HG03066 (cell line): ENCODE data around the gene F11R.
"Not testable (repeated sequence)": the region's sequence is repeated elsewhere in the genome, so short reads cannot be mapped to it uniquely, and the experiment has no call there.

Source experiments
- ATAC-seq: cut with Tn5 transposase; IDR thresholded peaks from one replicate; pipeline ENCODE4 v1.9.1; 2021; ENCODE audit warnings: low read depth; ENCODE audit not compliant: unreplicated experiment

F11R gene

DNA sequence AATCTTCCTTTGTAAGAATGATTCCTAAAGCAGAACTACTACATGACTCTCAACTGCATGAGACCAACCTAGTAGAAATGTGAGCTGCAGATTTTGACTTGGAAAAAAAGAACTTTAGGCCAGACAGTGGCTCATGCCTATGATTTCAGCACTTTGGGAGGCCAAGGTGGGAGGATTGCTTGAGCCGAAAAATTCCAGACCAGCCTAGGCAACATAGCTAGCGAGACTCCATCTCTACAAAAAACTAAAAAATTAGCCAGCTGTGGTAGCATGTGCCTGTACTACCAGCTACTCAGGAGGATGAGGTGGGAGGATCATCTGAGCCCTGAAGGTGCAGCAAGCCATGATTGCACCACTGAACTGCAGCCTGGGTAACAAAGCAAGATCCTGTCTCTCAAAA is 41.7 kb downstream of the F11R start:
- ATAC-seq, result no peak

DNA sequence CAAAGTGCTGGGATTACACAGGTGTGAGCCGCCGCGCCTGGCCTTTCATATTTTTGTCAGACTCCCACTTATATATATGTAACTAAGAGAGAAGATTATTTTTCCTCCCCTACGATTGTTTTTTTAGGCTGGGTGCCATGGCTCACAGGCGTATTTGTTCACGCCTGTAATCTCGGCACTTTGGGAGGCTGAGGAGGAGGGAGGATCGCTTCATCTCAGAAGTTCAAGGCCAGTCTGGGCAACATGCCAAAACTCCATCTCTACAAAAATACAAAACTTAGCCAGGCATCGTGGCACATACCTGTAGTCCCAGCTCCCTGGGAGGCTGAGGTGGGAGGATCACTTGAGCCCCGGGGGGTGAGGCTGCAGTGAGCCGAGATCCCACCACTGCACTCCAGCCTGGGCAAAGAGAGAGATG is 42.4 kb downstream of the F11R start:
- no peak for ATAC-seq

DNA sequence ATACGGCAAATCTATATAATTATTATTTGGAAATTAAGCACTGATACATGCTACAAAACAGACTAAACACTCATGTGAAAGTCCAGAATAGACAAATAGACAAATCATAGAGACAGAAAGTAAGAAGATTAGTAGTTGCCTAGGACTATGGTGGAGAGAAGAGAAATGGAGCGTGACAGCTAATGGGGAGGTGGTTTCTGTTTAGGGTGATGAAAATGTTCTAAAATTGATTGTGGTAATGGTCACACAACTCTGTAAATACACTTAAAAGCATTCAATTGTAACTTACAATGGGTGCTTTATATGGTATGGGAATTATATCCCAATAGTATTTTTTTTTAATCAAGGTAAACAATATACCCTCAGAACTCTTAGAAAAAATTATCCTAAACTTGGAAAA is 45.9 kb downstream of the F11R start:
- no peak for ATAC-seq

DNA sequence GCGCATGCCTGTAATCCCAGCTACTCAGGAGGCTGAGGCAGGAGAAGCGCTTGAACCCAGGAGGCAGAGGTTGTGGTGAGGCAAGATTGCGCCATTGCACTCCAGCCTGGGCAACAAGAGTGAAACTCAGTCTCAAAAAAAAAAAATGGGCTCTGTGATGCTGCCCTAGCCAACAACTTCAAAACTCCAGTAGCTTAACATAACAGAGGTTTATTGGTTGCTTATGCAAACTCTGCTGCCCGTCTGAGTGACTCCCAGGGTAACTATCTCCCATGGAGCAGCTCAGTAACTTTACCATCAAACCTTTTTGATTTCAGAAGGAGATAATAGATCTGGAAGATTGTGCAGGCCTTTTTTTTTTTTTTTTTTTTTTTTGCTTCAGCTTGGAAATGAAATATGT is 47.5 kb downstream of the F11R start:
- ATAC-seq, result no peak

DNA sequence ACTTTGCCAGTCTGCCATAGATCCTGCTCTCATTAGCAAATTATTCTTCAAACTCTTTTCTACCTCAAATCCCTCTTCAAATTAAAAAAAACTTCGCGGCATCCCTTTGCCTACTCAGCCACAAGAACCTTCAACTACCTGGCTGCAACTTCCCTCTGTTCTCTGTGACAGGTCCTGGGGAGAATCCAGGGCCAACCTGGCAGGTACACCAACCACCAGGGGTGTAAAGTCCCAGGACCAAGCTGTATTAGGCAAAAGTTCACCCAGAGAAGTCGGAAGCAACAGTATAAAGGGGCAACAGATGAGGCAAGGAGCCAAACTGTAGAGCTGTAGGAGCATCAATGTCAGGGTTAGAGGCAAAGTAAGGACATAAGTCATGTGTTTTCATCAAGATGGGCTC is 48.0 kb downstream of the F11R start:
- ATAC-seq, result no peak

DNA sequence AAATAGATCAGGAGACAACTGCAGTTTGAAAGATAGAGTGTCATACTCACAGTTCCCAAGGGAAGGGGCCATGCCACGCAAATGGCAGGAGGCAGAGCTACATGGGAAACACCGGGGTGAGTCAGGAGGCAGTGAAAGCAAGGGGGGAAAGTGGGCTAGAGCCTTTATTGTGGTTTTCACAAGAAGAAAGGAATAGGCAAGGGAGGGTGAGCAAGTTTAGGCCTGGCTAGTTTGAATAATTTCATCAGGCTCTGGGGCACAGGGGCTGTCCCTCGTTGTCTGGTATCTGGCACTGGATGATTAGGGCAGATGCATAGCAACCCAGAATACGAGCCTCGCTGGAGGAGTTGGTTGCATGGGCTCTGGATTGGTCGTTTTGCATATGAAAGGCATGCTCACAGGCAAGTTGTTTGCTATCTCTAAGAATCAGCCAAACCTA is 49.3 kb downstream of the F11R start:
- ATAC-seq, result no peak

DNA sequence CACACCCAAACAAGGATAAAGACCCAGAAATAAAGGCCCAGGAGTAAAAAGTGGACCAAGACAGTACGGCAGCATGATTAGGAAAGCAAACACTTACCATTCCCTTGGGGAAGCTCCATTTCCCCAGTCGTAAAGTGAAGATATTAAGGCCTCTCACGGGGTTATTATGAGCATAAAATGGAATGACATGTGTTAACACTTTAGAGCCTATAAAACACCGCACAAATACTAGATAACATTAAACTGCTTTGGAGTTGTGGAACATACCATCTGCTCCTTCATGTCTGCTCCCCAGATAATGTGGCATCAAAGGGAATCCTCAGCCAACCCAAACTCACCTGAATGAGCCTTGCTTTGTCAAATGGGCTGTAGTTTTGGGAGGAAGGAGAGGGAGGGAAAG is 57.4 kb downstream of the F11R start:
- ATAC-seq, result no peak

DNA sequence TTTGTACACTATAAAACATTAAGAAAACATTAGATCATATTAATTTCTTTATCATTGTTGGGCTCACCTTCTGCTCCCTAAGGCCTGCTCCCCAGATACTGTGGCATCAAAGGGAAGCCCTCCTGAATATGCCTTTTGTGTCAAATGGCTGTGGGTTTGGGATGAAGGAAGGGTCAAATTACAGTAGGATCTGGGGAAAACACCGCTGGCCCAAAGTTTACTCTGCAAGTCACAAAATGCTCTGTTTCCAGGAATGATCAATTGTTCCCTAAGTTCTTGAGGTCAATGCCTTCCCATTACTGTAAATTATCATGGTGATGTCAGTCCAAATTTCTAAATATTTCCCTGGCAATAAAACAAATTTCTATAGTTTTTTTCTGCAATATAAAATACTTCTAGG is 59.5 kb downstream of the F11R start:
- ATAC-seq, result no peak

DNA sequence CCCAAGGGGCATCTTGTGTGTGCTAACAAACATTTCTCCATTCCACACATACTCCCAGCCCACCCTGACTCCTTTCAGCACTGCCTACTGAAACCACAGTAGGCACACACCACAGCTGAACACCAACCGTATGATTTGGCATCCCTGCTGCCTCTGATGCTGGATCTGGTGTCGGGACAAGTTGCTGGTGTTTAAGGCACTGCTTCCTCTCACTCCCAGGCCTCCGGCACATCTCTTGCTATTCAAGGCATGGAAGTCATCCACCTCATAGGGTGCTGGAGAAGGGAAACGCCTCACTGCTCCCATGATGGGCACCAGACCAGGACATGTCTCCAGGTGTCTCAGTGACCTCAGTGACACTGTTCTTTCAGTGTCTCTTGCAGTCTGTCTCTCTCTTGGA is 64.0 kb downstream of the F11R start:
- ATAC-seq, result no peak

DNA sequence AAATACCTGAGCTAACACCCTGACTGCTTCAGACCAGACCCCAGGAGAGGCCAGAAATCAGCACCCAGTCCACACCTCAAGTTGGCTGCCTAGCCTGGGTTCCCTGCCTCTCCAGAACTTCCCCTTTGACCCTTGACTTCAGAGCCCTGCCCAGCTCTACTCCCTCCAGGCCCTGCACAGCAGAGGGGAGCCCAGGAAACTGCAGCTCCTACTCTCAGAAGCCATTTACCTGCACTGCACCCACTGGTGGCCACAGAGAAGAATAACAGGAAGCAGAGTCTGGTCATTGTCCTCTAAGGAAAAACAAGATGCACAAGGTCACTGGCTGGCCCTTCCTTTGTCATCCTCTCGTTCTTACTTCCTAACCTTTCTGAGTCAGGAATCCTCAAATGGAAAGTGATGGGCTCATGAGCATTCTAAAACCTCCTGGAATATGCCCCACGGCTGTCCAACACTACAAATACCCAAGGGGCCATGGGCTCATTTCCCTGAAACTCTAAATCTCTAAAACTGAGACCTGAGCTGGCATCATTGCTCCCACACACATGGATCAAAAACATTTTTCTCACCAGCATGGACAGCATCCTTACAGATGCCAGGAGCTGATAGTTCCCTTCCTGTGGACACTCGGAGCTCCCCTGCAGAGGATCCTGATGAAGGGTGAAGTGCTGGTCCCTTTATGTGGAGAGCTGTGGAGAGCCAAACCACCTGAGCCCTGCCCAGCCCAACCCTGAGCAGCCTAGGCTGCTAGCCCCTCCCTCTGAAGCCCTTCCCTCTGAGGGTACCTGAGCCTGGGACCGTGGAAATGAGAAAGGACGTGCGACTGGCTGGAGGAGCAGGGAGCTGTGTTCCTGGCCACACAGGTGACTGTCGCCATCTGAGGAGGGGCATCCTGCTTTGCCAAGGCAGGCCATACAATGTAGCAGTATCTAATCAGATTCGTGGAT is 66.5 kb downstream of the F11R start, which contains the start of gene ITLN2:
Gene ITLN2, minus strand, starts transcription at position 652 of the 947 bp plus-strand sequence. Its CDS starts 68 bp downstream, at position 584.
- ATAC-seq, result no peak

DNA sequence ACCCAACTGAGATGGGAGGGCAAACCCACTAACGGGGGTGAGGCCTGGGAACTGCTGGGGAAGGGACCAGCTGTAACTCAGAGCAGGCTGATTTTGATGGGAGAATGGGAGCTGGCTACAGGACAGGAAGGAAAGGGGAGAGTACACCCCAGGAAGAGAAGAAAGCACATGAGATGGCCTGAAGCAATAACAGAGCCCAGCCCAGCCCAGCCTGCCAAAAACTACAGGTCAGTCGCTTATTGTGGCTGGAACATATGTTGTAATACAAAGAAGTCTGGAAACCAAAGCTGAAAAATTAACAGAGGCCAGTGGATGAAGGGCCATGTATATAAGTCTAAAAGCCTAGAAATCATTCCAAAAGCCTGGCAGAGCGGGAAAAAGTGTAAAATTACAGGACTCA is 67.9 kb downstream of the F11R start:
- no peak for ATAC-seq

DNA sequence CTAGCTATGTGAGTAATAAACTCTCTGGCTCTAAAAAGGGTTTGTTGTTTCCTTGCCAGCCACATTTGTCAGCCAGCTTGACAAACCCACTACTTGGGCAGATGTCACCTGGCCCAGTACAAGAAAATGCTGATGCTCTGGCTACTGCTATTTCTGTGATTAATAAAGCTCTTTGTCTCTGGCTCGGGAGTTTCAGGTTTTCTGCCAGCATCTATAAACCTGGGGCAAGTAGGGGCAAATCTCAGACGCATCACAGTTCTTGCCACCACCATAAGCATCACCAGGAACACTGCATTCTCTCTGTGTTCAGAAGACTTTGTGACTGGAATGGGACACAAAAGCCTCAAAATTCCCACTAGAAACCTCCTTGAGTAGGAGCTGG is 68.8 kb downstream of the F11R start:
- ATAC-seq, result no peak

DNA sequence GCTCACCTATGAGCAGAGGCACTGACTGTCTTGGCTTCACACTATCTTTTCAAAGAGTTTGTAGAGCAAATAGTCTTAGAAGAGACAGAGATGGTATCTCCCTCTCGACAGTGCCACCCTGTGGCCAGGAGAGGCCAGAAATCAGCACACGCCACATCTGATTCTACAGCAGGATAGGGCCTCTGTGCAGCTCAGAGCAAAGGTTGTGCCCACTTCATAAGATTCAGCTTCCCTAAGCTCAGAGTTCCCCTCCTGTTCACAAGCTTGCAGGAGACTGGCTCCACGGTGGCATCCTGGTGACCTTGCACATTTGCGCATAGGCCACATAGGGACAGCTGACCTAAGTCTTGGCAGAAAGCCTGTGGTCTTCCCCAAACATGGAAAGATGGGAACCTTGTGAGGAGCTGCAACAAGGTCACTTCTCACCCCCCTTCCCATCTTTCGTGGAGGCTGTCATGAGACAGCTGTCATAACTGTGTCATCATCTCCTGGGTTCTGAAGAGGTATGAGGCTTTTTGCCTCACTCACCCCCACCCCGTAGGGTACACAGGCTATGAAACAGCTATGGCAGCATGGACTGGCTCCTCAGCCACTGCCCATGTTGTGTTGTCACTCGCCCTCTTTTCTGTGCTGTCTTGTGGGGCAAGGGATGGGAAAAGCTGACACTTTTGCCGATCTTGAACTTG is 69.4 kb downstream of the F11R start:
- no peak for ATAC-seq

DNA sequence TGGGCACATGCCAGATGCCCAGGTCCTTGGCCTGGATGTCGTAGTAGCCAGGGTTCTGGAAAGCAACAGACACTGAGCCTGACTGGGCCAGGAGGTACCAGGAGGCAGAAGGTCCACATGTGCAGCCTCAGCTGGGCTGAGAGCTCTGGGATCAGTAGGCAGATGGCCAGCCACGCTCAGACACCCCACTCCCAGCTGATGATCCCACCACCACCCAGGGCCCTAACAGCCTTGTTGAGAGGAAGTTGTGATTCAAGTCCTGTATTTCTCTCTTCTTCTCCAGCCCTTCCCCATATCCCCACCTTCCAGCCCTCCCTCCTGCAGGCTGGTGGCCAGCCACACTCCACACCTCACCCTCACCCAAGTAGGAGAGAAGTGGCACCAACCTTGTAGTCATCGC is 70.3 kb downstream of the F11R start:
- no peak for ATAC-seq

DNA sequence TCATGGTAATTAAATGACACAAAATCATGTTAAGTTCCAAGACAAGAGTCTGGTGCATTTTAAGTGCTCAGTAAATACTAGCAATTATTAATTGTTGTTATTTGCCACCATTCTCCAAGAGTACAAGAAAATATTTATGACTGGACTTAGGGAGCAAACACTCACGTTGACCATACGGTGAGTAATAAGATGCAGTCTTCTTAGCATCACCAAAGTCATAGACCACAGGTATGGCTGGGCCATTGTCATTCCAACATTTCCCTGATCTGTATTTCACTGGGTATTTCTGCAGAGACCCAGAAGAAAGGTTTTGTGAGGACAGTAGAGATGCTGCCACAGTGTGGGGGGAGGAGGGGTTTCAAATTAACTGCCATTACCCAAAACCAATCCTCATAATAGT is 71.1 kb downstream of the F11R start:
- ATAC-seq, result no peak

DNA sequence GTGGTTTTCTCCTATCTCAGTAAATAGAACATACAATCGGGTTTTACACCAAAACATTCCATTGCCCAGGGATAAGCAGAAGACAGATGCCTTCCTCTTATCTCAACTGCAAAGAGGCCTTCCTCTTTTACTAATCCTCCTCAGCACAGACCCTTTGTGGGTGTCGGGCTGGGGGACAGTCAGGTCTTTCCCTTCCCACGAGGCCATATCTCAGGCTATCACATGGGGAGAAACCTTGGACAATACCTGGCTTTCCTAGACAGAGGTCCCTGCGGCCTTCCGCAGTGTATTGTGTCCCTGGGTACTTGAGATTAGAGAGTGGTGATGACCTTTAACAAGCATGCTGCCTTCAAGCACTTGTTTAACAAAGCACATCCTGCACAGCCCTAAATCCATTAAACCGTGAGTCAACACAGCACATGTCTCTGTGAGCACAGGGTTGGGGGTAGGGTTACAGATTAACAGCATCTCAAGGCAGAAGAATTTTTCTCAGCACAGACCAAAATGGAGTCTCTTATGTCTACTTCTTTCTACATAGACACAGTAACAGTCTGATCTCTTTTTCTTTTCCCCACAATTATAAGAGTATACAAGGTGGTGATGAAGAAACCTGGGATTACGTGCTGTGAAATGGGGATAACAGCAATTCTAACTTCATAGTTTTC is 71.6 kb downstream of the F11R start:
- not testable (repeated sequence) for ATAC-seq

DNA sequence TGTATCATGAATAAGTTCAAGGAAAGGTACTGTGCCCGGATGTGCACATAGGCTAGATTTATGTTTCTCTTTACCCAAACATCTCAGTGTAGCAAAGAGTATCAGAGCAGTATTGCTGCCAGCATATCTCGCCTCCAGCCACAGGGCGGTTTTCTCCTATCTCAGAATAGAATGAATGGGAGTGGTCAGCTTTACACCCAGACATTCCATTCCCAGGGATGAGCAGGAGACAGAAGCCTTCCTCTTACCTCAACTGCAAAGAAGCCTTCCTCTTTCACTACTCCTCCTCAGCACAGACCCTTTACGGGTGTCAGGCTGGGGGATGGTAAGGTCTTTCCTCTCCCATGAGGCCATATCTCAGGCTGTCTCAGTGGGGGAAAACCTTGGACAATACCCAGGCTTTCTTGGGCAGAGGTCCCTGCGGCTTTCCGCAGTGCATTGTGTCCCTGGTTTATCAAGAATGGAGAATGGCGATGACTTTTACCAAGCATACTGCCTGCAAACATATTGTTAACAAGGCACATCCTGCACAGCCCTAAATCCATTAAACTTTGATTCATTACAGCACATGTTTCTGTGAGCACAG is 73.7 kb downstream of the F11R start:
- ATAC-seq, result not testable (repeated sequence)

DNA sequence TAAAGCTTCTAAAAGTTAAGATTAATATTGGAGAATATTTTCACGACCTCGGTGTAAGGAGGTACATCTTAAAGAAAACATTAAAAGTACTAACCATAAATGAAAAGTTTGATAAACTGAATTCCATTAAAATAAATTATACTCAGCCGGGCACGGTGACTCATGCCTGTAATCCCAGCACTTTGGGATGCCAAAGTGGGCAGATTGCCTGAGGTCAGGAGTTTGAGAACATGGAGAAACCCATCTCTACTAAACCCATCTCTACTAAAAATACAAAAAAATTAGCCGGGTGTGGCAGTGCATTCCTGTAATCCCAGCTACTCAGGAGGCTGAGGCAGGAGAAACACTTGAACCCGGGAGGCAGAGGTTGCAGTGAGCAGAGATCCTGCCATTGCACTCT is 75.1 kb downstream of the F11R start:
- ATAC-seq, result not testable (repeated sequence)
